GM19328 (cell line): ENCODE data around the gene CMSS1.

Source experiments
- ATAC-seq: cut with Tn5 transposase; IDR thresholded peaks from one replicate; pipeline ENCODE4 v1.9.1; 2021; ENCODE audit warnings: mild to moderate bottlenecking, moderate library complexity; ENCODE audit not compliant: unreplicated experiment

The CMSS1 gene

DNA sequence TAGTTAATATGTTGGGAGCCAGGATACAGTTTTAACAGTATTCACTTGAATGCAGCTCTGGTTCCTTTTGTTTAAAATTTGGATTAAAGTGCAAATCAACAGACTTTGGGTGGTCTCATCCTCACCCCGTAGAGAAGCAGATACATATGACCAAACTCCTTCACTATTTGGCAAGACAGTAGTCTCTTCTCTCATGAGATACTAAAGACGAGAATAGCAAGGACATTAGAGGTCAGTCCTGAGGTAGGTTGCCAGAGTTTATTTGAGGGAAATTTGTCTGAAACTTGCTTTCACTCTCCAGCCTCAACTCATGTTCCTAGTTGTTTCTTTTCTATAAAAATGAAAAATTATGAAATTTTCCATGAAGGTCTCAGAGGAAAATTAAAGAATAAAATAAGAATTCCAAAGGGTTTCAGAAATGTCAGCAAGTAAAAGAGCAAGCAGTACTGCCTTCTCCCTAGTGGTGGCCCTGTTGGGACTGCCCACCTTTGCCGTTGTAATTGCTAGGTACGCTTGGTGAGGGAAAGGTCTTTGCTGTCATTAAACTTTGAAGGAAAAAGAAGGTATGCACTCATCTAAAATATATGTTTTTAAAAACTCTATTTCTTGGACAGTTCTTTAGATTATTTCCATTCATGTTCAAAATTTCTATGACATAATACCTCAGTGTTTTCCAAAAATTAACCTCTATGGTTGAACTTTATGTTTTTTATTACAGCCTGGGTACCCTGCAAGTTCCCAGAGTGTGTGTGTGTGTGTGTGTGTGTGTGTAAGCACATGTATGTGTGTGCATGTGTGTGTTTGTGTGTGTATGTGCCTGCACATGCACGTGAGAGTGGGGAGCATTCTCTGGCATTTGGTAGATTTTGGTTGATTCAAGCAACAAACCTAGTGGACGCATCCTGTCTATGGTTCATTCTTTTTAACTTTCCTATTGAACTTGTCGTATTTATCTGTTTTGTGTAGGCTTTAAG, 111.4 kb downstream of the CMSS1 start:
- no peak for ATAC-seq

- no peak for ATAC-seq
Measured at GRCh38 chr3:99929745-99930139, 112.1 kb downstream of the CMSS1 start.

- no peak for ATAC-seq
Measured at GRCh38 chr3:99931059-99931458, 113.4 kb downstream of the CMSS1 start.

- ATAC-seq = no peak
Measured at GRCh38 chr3:99933971-99934750, 116.5 kb downstream of the CMSS1 start.

GRCh38 chr3:99934975-99935797, 117.5 kb downstream of the CMSS1 start:
- no peak for ATAC-seq

GRCh38 chr3:99938270-99938911, 120.7 kb downstream of the CMSS1 start:
- no peak for ATAC-seq

DNA sequence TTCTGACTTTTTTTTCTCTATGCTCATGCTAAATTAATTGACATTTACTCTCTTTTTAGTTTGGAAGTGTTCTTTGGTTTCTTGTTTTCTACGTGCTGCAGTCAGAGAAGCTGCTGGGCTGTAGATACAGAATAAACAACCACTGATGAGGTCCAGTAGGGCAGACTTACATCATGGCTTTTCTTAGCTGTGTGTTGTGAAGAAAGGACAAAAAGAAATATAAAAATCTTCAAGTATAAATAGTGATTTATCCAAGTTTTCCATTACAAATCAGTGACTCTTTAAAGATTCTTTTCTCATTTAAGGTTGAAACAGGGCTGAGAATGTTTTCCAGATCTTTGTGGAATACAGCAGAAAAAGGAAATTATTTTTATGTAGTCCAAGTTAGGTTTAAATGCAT, 122.2 kb downstream of the CMSS1 start:
- ATAC-seq = no peak

- no peak for ATAC-seq
Measured at GRCh38 chr3:99940350-99940749, 122.7 kb downstream of the CMSS1 start.

GRCh38 chr3:99941211-99941610, 123.5 kb downstream of the CMSS1 start:
- ATAC-seq = no peak

GRCh38 chr3:99943931-99944761, 126.5 kb downstream of the CMSS1 start:
- ATAC-seq = no peak

DNA sequence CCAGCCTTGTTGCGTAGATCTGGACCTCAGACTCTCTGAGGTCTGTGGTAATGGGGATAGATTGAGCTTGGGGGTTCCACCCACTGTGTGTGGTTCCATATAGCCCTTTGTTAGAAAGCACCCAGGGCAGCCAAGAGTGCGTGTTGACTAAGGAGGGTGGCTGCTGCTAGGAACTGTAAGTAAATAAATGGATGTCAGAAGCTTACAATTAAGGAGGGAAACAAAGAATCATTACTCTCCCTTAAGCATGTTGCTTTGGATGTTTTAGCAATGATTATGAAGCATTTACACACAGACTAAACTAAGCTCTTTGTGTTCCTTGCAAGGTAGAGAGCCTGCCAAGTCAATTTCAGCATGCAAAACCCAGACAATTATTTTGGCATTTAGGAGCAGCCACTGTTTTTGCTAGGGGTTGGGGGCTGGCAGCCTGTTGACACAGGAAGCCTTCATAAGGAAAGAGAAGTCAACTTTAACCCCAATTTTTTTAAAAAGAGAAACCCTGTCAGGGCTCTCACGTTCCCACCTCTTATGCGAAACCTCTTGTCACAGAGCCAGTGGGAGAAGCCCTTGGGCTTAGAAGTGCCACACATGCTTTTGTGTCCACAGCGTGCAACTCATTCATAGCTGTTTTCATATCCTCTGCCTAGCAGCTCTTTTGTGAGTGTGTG, 127.8 kb downstream of the CMSS1 start:
- no peak for ATAC-seq

- ATAC-seq = no peak
Measured at GRCh38 chr3:99947356-99947755, 129.7 kb downstream of the CMSS1 start.

DNA sequence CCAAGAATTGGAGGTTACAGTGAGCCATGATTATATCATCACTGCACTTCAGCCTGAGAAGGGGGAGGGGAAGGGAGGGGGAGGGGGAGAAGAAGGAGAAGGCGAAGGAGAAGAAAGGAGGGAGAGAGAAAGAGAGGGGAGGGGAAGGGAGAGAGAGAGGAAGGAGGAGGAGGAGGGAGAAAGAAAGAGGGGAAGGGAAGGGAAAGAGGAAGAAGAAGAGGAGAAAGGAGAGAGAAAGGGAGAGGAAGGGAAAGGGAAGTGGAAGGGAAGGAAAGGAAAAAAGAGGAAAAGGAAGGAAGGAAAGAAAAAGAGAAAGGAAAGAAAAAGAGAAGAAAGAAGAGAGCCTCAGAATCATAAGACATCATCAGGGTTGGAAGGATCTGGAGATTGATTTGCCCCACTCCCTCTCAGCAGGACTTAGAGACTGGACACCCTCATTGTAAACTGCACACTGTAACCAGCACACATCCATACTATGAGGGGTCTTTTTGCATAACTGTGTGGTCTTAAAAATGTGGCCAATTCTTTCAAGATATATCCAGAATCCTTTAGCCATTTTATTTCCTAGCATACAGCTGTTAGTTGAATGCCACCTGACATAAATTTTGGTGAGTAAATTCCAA, 130.9 kb downstream of the CMSS1 start:
- no peak for ATAC-seq

DNA sequence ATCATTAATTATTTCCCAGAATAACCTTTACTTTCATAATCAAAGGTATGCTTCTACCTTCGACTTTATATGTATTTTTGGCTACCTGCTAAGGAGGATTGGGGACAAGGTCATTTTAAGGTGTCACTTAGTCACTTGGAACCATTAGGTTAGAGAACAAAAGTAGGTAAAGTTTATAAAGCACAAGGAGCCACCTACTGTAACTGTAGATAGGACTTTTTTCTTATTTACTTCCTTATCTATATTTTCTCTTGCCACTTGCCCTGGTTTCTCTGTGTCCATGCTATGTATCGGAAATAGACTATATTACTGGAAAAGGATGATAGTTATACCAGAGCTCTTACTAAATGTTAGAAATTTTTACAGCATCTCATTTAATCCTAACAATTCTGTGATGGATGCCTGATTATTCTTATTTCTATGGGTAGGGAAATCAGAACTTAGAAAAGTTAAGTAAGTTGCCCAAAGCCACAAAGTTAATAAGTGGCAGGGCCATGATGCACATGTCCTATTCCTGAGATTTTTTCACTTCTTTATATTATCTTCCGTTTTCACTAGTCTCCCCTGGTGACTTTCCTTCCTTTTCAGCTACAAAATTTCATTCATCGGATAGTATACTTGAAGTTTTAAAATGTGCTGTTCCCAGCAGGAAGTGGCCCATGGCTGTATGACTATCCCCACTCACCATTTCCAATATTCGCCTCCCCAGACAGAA, 132.5 kb downstream of the CMSS1 start:
- ATAC-seq = no peak

GRCh38 chr3:99950921-99951320, 133.3 kb downstream of the CMSS1 start:
- no peak for ATAC-seq

- ATAC-seq = no peak
Measured at GRCh38 chr3:99951701-99952100, 134.0 kb downstream of the CMSS1 start.

DNA sequence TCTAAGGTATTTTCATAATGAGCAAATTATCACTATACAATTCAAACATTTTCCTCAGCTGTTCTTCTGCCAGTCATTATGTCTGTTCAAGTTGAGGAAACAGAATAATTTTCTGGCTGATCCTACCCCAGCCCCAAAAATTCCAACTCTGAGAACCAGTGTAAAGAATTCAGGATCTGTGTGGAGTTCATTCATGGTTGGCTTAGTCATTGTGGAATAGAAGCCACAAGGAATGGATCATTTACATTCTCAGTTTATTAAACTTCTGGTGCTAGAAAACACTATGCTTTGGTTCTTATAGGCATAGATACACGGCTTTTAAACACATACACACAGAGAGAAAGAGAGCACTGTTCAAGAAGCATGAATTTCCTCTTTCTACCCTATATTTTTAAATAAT, 134.6 kb downstream of the CMSS1 start:
- ATAC-seq = no peak

DNA sequence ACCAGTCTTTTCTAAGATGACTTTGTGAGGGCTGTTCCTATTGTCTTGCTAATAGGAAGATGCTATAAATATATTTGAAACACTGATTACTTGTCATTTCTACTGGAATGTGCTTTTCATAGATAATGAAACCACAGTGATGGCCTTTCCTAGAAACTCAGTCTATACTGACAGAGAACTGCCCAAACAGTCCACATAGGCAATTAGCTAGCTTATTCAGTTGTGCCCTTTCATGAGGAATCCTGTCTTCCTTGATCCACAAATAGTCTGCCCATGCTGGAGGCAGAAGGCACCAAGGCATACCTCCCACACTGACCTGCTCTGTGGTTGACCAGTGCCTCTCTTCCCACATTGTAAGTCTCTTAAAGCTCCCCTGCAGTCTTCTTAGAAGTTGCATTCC, 135.9 kb downstream of the CMSS1 start:
- no peak for ATAC-seq
